ENCODE results near the gene DNAJB13.

DNA sequence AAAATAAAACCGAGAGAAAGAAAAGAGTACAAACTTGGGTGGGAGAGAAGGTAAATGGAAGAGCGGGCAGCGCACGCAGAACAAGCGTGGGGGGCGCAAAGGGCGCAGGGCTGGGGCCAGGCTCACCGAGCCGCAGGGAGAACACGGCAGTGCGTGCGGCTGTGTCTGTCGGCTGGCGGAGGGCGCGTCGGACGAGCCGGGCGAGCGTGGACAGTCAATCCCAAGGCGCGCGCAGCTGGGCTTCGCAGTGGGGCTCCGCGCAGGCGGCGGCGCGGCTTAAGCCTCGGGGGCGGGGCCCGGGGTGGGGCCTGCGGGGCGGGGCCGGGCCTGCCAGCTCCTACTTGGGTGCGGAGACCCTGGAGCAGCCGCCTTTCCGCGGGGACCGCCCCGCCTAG lies 31.8 kb downstream of the DNAJB13 start, which contains the start of gene UCP2:
- TF ChIP-seq CTCF (IDR thresholded peaks at IDR 0.05; ENCODE audit: insufficient read depth, low read depth, low read length) (no peak), EZH2 (IDR thresholded peaks at IDR 0.05; ENCODE audit: insufficient read depth, low read length) (no peak)
